GM12878 (cell line): ENCODE measurements around the gene MRPL28.

ENCODE experiments used
- CEBPB ChIP-seq, 2 experiments: fragments of 150-350 bp in 1 of 2; IDR thresholded peaks; 2 replicates each; pipeline ENCODE4 v1.6.1; 2012 to 2014; ENCODE audit warnings: low read depth in 2 of 2, low read length in 2 of 2, borderline replicate concordance in 1 of 2, inconsistent platforms in 1 of 2
- EGR1 ChIP-seq, 2 experiments: IDR thresholded peaks; 1 replicate in 1 of 2; 2 replicates in 1 of 2; pipeline ENCODE4 v1.6.1; 2011 to 2012; ENCODE audit warnings: low read depth in 2 of 2, low read length in 2 of 2, borderline replicate concordance in 1 of 2, mild to moderate bottlenecking in 1 of 2, moderate library complexity in 1 of 2
- EP300 ChIP-seq, 2 experiments: fragments of 150-350 bp in 1 of 2; IDR thresholded peaks; 2 replicates each; pipeline ENCODE4 v1.6.1; 2011 to 2012; ENCODE audit warnings: low read depth in 2 of 2, low read length in 2 of 2, borderline replicate concordance in 1 of 2, improper control_type of control experiment in 1 of 2, inconsistent platforms in 1 of 2; ENCODE audit not compliant: control insufficient read depth in 1 of 2
- EZH2 ChIP-seq: IDR thresholded peaks from 2 replicates; pipeline ENCODE4 v1.6.1; 2012; ENCODE audit warnings: low read depth, mild to moderate bottlenecking, control low read depth, inconsistent platforms, low read length, borderline replicate concordance; ENCODE audit not compliant: control insufficient read depth
- FOS ChIP-seq: IDR thresholded peaks from 3 replicates; pipeline ENCODE4 v1.6.1; 2011; ENCODE audit warnings: borderline replicate concordance; ENCODE audit not compliant: insufficient read length; ENCODE audit errors: extremely low read depth
- JUNB ChIP-seq: IDR thresholded peaks from 2 replicates; pipeline ENCODE4 v1.6.1; 2016; ENCODE audit warnings: antibody characterized with exemption, mild to moderate bottlenecking
- MTA3 ChIP-seq: IDR thresholded peaks from 2 replicates; pipeline ENCODE4 v1.6.1; 2012; ENCODE audit warnings: low read length, inconsistent platforms, borderline replicate concordance
- MYC ChIP-seq: IDR thresholded peaks from 2 replicates; pipeline ENCODE4 v1.6.1; 2011; ENCODE audit warnings: mild to moderate bottlenecking, low read length, moderate library complexity, inconsistent platforms; ENCODE audit not compliant: insufficient read depth, insufficient replicate concordance, insufficient read length, severe bottlenecking
- POLR2A ChIP-seq: IDR thresholded peaks from 2 replicates; pipeline ENCODE4 v1.6.1; 2011; ENCODE audit warnings: low read depth, mild to moderate bottlenecking, low read length
- POLR2AphosphoS5 ChIP-seq: IDR thresholded peaks from 2 replicates; pipeline ENCODE4 v1.6.1; 2011; ENCODE audit warnings: mild to moderate bottlenecking, low read length, inconsistent platforms
- RAD21 ChIP-seq: IDR thresholded peaks from 2 replicates; pipeline ENCODE4 v1.6.1; 2011; ENCODE audit warnings: mild to moderate bottlenecking, low read depth, low read length, moderate library complexity; ENCODE audit not compliant: insufficient read depth
- TCF7 ChIP-seq: IDR thresholded peaks from 2 replicates; pipeline ENCODE4 v1.6.1; 2014; ENCODE audit warnings: antibody characterized with exemption, borderline replicate concordance
- TF ChIP-seq, protein P1 (sequence below), 3 experiments: IDR thresholded peaks in 2 of 3; conservative IDR thresholded peaks in 1 of 3; 2 replicates each; pipeline ENCODE4 v1.5.1; 2011; ENCODE audit warnings: low read depth in 3 of 3, low read length in 3 of 3, mild to moderate bottlenecking in 3 of 3, control low read depth in 2 of 3, moderate library complexity in 2 of 3, inconsistent platforms in 1 of 3, mixed read lengths in 1 of 3; ENCODE audit not compliant: control insufficient read depth in 2 of 3, insufficient read depth in 1 of 3; ENCODE audit errors: extremely low read depth in 1 of 3
- TF ChIP-seq, protein P2 (sequence below): IDR thresholded peaks from 2 replicates; pipeline ENCODE4 v1.6.1; 2011; ENCODE audit warnings: mild to moderate bottlenecking, low read depth, low read length, moderate library complexity; ENCODE audit not compliant: insufficient replicate concordance

DNA sequence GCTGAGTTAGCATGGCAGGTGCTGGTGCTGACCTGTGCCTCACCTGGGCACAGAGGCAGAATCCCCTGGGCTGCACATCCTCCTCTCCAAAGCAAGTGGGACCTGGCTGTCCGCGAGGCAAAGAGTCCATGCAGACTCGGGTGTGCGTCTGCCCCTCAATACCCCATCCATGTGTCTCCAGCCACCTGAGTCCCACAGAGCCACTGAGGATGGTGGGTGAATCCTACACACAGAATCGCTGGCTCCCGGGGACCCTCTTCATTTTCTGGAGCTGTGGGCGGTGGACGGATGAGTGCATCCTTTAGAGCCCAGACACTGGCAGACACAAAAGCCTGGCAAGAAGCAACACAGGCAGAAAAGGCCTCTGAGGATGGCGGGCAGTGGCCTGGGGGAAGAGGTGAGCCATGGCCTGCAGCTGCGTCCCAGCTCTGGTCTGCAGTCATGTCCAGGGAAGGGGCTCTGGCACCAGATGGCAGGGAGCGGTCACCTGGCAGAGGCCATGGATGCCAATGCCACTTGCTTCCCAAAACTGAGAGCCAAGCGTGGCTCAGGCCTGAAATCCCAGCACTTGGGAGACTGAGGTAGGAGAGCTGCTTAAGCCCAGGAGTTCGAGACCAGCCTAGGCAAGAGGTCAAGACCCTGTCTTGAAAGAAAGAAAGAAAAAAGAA, 47.7 kb downstream of the MRPL28 start:
- no peak for TF ChIP-seq EZH2
- TF ChIP-seq, protein P1, sequence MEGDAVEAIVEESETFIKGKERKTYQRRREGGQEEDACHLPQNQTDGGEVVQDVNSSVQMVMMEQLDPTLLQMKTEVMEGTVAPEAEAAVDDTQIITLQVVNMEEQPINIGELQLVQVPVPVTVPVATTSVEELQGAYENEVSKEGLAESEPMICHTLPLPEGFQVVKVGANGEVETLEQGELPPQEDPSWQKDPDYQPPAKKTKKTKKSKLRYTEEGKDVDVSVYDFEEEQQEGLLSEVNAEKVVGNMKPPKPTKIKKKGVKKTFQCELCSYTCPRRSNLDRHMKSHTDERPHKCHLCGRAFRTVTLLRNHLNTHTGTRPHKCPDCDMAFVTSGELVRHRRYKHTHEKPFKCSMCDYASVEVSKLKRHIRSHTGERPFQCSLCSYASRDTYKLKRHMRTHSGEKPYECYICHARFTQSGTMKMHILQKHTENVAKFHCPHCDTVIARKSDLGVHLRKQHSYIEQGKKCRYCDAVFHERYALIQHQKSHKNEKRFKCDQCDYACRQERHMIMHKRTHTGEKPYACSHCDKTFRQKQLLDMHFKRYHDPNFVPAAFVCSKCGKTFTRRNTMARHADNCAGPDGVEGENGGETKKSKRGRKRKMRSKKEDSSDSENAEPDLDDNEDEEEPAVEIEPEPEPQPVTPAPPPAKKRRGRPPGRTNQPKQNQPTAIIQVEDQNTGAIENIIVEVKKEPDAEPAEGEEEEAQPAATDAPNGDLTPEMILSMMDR (IDR thresholded peaks at IDR 0.05 in 2 of 3, conservative IDR thresholded peaks at IDR 0.05 in 1 of 3; ENCODE audit: control insufficient read depth in 2 of 3, extremely low read depth in 1 of 3, insufficient read depth in 1 of 3, low read depth in 3 of 3, low read length in 3 of 3): no peak
- TF ChIP-seq EP300 (IDR thresholded peaks at IDR 0.05; ENCODE audit: borderline replicate concordance in 1 of 2, control insufficient read depth in 1 of 2, low read depth in 2 of 2, low read length in 2 of 2): no peak
- TF ChIP-seq FOS: no peak
- TF ChIP-seq POLR2A: no peak
- no peak for TF ChIP-seq TCF7
- TF ChIP-seq, protein P2, sequence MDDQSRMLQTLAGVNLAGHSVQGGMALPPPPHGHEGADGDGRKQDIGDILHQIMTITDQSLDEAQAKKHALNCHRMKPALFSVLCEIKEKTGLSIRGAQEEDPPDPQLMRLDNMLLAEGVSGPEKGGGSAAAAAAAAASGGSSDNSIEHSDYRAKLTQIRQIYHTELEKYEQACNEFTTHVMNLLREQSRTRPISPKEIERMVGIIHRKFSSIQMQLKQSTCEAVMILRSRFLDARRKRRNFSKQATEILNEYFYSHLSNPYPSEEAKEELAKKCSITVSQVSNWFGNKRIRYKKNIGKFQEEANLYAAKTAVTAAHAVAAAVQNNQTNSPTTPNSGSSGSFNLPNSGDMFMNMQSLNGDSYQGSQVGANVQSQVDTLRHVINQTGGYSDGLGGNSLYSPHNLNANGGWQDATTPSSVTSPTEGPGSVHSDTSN: no peak
- no peak for TF ChIP-seq CEBPB (IDR thresholded peaks at IDR 0.05; ENCODE audit: borderline replicate concordance in 1 of 2, low read depth in 2 of 2, low read length in 2 of 2)
- TF ChIP-seq RAD21: no peak
- TF ChIP-seq EGR1 (IDR thresholded peaks at IDR 0.05; ENCODE audit: borderline replicate concordance in 1 of 2, low read depth in 2 of 2, low read length in 2 of 2): no peak
- no peak for TF ChIP-seq MTA3
- no peak for TF ChIP-seq MYC
- TF ChIP-seq JUNB: no peak
- no peak for TF ChIP-seq POLR2AphosphoS5
